ENCODE data around the gene MAVS. TPM values are rescaled to one million over a fixed set of nuclear protein-coding genes. Genes with fewer than 3 reads are reported as not detected.

The MAVS gene
- 35.1 and 40.7 TPM in 2 replicates for total RNA-seq
- polyA plus RNA-seq, result 17.9 and 18.8 TPM in 2 replicates
- 14.6 and 16.0 TPM in 2 replicates for polyA plus RNA-seq (2011; cell fraction: cytosol; rRNA removed)
- polyA plus RNA-seq (2011; cell fraction: nucleus; rRNA removed), result 36.9 and 37.8 TPM in 2 replicates
- 20.3 and 21.7 TPM in 2 replicates for polyA plus RNA-seq (2012)
- polyA minus RNA-seq, result 39.7 and 42.7 TPM in 2 replicates
- 10.1 TPM for polyA minus RNA-seq (2011; cell fraction: cytosol; rRNA and poly(A)+ RNA removed)
- polyA minus RNA-seq (2011; cell fraction: nucleus; rRNA and poly(A)+ RNA removed), result 16.5 and 19.3 TPM in 2 replicates
- Bru-seq, nascent RNA, result percentile 70 among the genes with signal in this experiment
- percentile 91 among the genes with signal in this experiment for BruChase-seq, experiment 1, labeled RNA remaining after a 6-hour chase
- BruChase-seq, experiment 2, labeled RNA remaining after a 2-hour chase, result percentile 84 among the genes with signal in this experiment
- long read RNA-seq, full-length matches to known transcripts, result 29 of 64 reads
- long read RNA-seq, partial matches to known transcripts, result 9 of 64 reads
- long read RNA-seq, other reads (novel, unspliced or antisense), result 26 of 64 reads

DNA sequence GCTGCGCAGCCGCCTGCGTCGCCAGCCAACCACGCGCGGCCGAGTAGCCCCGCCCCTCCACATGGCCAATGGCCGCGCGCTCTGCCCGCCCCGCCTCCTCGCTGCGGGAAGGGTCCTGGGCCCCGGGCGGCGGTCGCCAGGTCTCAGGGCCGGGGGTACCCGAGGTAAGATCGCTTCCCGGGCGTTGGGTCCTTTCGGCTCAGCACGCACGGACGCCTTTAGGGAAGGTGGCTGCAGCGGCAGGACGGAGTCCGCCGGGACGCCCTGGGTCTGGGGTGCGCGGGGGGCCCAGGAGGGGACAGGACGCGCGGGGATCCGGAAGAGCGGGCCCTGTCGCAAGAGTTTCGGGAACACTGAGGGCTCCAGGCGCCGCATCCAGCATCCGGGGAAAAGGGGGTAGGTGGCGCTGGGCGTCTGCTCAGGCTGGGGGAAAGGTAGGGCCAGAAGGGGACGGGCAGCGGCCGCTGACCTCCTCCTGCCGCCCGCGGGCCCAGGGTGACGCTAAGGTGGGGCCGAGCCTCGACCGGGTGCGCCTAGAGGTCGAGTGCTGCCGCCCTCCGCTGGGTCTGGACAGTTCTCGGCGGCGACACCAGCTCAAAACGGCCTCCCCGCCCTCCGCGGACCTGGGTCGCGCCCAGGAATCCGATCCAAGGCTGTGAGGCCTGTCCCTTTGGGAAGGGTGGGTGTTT, at the start of gene MAVS:
Gene MAVS, plus strand, starts transcription at position 95 of the 689 bp plus-strand sequence. CDS start 7,791 bp downstream, outside the sequence.
- FAIRE-seq (peak; percentile 92), DNase-seq (ENCODE audit: low read depth, low spot score) (peak; percentile 84)
- CTCF ChIA-PET, result interaction anchor here (0.6 kb wide), 1 partner anchor 8 kb away, joined by 3 read pairs; no protein-coding TSS in a partner anchor
- dilution Hi-C loops (cut with MboI; ENCODE audit: extremely low pct_ligation_motif_present, low sequenced_read_pairs) (no loop called here), intact Hi-C loops (cut with micrococcal nuclease) (loop anchor here (1.0 kb wide), 2 partner anchors 8 to 27 kb away; partner anchors contain the start of gene AP5S1)
- Histone ChIP-seq H3K9ac (replicated peaks; ENCODE audit: extremely low read depth, insufficient read depth, low read length) (peak within 1 kb of the TSS; percentile 87), H3K27ac (ENCODE audit: insufficient read depth, low read depth, low read length) (peak within 1 kb of the TSS; percentile 45), H3K9me3 (replicated peaks; ENCODE audit: control insufficient read depth, insufficient read depth, low read length) (no peaks in the 10 kb centered on the region), H3K9me1 (replicated peaks; ENCODE audit: control insufficient read depth, extremely low read depth, insufficient read depth, low read length) (no peaks in the 10 kb centered on the region), H3K27me3 (ENCODE audit: control insufficient read depth in 2 of 2, insufficient read depth in 2 of 2, low read length in 2 of 2) (no peaks in the 10 kb centered on the region), H3K36me3 (ENCODE audit: control insufficient read depth in 2 of 2, extremely low read depth in 1 of 2, insufficient read depth in 2 of 2, low read length in 2 of 2) (no peaks in the 10 kb centered on the region), H3K79me2 (ENCODE audit: control insufficient read depth, insufficient read depth, low read length) (peaks cover 21% of the 10 kb centered on the region), H3K4me2 (ENCODE audit: insufficient read depth, low read length) (peak within 1 kb of the TSS; percentile 82), H3K4me1 (ENCODE audit: control insufficient read depth, extremely low read depth, insufficient read depth, low read length) (peaks cover 13% of the 10 kb centered on the region), H2AFZ (ENCODE audit: low read depth, low read length) (peak within 1 kb of the TSS; percentile 85), H3K4me3 (replicated peaks in 1 of 3; ENCODE audit: insufficient read depth in 1 of 3, low read depth in 1 of 3, low read length in 3 of 3) (peak within 1 kb of the TSS; percentile 78 to 92 (median 89)), H4K20me1 (replicated peaks; ENCODE audit: control insufficient read depth, extremely low read depth, insufficient read depth, low read length) (no peaks in the 10 kb centered on the region)
- BruUV-seq (replicated peaks), result no TSS peak
- TF ChIP-seq FOS (IDR thresholded peaks at IDR 0.05; ENCODE audit: borderline replicate concordance, insufficient read depth, low read length) (no peak), POLR2AphosphoS5 (IDR thresholded peaks at IDR 0.05; ENCODE audit: insufficient read depth, low read depth, low read length) (peak; percentile 80), GATA2 (IDR thresholded peaks at IDR 0.05; ENCODE audit: insufficient read depth, insufficient read length, low read depth, low read length) (no peak), JUN (IDR thresholded peaks at IDR 0.05; ENCODE audit: borderline replicate concordance, insufficient read depth, insufficient read length, low read depth) (no peak), MYC (IDR thresholded peaks at IDR 0.05; ENCODE audit: low read depth, low read length) (no peak), EZH2 (IDR thresholded peaks at IDR 0.05; ENCODE audit: borderline replicate concordance, low read depth, low read length, severe bottlenecking) (no peak), POLR2A (IDR thresholded peaks at IDR 0.05; ENCODE audit: low read depth, low read length) (peak; percentile 56)
- TF ChIP-seq, protein P1, sequence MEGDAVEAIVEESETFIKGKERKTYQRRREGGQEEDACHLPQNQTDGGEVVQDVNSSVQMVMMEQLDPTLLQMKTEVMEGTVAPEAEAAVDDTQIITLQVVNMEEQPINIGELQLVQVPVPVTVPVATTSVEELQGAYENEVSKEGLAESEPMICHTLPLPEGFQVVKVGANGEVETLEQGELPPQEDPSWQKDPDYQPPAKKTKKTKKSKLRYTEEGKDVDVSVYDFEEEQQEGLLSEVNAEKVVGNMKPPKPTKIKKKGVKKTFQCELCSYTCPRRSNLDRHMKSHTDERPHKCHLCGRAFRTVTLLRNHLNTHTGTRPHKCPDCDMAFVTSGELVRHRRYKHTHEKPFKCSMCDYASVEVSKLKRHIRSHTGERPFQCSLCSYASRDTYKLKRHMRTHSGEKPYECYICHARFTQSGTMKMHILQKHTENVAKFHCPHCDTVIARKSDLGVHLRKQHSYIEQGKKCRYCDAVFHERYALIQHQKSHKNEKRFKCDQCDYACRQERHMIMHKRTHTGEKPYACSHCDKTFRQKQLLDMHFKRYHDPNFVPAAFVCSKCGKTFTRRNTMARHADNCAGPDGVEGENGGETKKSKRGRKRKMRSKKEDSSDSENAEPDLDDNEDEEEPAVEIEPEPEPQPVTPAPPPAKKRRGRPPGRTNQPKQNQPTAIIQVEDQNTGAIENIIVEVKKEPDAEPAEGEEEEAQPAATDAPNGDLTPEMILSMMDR (IDR thresholded peaks at IDR 0.05; ENCODE audit: extremely low read depth in 1 of 2, insufficient read depth in 1 of 2, low read depth in 1 of 2, low read length in 2 of 2), result no peak
- TF ChIP-seq, protein P2, sequence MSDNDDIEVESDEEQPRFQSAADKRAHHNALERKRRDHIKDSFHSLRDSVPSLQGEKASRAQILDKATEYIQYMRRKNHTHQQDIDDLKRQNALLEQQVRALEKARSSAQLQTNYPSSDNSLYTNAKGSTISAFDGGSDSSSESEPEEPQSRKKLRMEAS (IDR thresholded peaks at IDR 0.05; ENCODE audit: insufficient read depth, insufficient read length), result no peak
- POLR2A ChIA-PET, result interaction anchor here (0.6 kb wide), 1 partner anchor 14 kb away, joined by 10 read pairs; no protein-coding TSS in a partner anchor
